K562 (cell line): ENCODE data around the gene TMEM135. TPM values are rescaled to one million over a fixed set of nuclear protein-coding genes. Genes with fewer than 3 reads are reported as not detected.
A peak's percentile ranks its signal among the peaks of the same experiment; 100 is the strongest.

Experiments used
- BCOR ChIP-seq: fragments of 450-650 bp; IDR thresholded peaks from 2 replicates; pipeline ENCODE4 v1.6.1; 2016
- CBX3 ChIP-seq, 2 experiments: IDR thresholded peaks; 1 replicate in 1 of 2; 2 replicates in 1 of 2; pipeline ENCODE4 v1.6.1; 2012; ENCODE audit warnings: inconsistent platforms in 2 of 2, low read length in 2 of 2, borderline replicate concordance in 1 of 2, control low read depth in 1 of 2
- ETV5 ChIP-seq: sonication (generic); formaldehyde crosslinking; IDR thresholded peaks from 2 replicates; pipeline ENCODE4 v1.4.0; 2020; ENCODE audit warnings: low read depth, mild to moderate bottlenecking, missing genetic modification reagents
- GABPA ChIP-seq: fragments of 200-800 bp; sonication (Bioruptor generic); conservative IDR thresholded peaks from 2 replicates; pipeline ENCODE4 v1.6.1; 2016; ENCODE audit warnings: low read depth, missing genetic modification characterization, missing compliant biosample characterization
- HMGN3 ChIP-seq: IDR thresholded peaks from 2 replicates; pipeline ENCODE4 v1.6.1; 2011; ENCODE audit warnings: borderline replicate concordance, low read depth, mild to moderate bottlenecking, mixed read lengths, low read length; ENCODE audit not compliant: insufficient read length; ENCODE audit errors: extremely low read depth
- JUND ChIP-seq, 2 experiments: IDR thresholded peaks; 2 replicates in 1 of 2; 3 replicates in 1 of 2; pipeline ENCODE4 v1.6.1; 2011; ENCODE audit warnings: borderline replicate concordance in 2 of 2, low read depth in 2 of 2, low read length in 2 of 2, improper control_type of control experiment in 1 of 2, missing biosample characterization in 1 of 2, missing genetic modification characterization in 1 of 2, missing genetic modification reagents in 1 of 2
- MIER1 ChIP-seq: fragments of 450-650 bp; IDR thresholded peaks from 2 replicates; pipeline ENCODE4 v1.6.1; 2016; ENCODE audit warnings: antibody characterized with exemption, mild to moderate bottlenecking, low read depth
- MTA3 ChIP-seq: fragments of 450-650 bp; formaldehyde crosslinking; IDR thresholded peaks from 2 replicates; pipeline ENCODE4 v1.6.1; 2017; ENCODE audit warnings: mild to moderate bottlenecking, borderline replicate concordance
- MYBL2 ChIP-seq, 2 experiments: fragments of 450-650 bp in 1 of 2; sonication (generic) in 1 of 2; formaldehyde crosslinking in 1 of 2; IDR thresholded peaks; 2 replicates each; pipeline versions ENCODE4 v1.6.1 to v1.8.1; 2017 to 2022; ENCODE audit warnings: borderline replicate concordance in 1 of 2, inconsistent platforms in 1 of 2, low read depth in 1 of 2, mild to moderate bottlenecking in 1 of 2, missing genetic modification reagents in 1 of 2, moderate library complexity in 1 of 2
- SPI1 ChIP-seq: IDR thresholded peaks from 2 replicates; pipeline ENCODE4 v1.6.1; 2011; ENCODE audit warnings: low read depth, low read length, control low read depth, borderline replicate concordance
- YBX1 ChIP-seq: fragments of 450-650 bp; IDR thresholded peaks from 2 replicates; pipeline ENCODE4 v1.7.1; 2016; ENCODE audit warnings: mild to moderate bottlenecking
- ZC3H8 ChIP-seq: fragments of 450-650 bp; IDR thresholded peaks from 2 replicates; pipeline ENCODE4 v1.6.1; 2017
- polyA plus RNA-seq, 8 experiments: library from polyadenylated mRNA; depleted of rRNA in 4 of 8; stranded (reverse) in 5 of 8; unstranded in 3 of 8; fragments of >200 nt; fragmentation: Nextera tagmentation in 2 of 8; fragmentation: Illumina TruSeq in 1 of 8; extraction: Ambion mirVana in 2 of 8; extraction: Trizol in 1 of 8; gene quantifications; 2 replicates each; pipeline versions ENCODE4 v1.2.1 to v1.2.3, GENCODE V29; 2011 to 2014; ENCODE audit warnings: inconsistent platforms in 1 of 8, missing spikeins in 1 of 8
- total RNA-seq, 7 experiments: library from RNA; depleted of rRNA in 6 of 7; stranded (reverse); fragments of >200 nt in 6 of 7; fragmentation: Illumina TruSeq in 2 of 7; extraction: Trizol in 2 of 7; gene quantifications; 2 replicates each; pipeline versions ENCODE4 v1.2.1 to v1.2.3, GENCODE V29; 2011 to 2021; ENCODE audit warnings: low replicate concordance in 1 of 7
- TF ChIP-seq, protein P1 (sequence below): IDR thresholded peaks from 2 replicates; pipeline ENCODE4 v1.6.1; 2014; ENCODE audit warnings: antibody characterized with exemption
- TF ChIP-seq, protein P2 (sequence below): fragments of 450-650 bp; IDR thresholded peaks from 2 replicates; pipeline ENCODE4 v1.6.1; 2016; ENCODE audit warnings: borderline replicate concordance
- TF ChIP-seq, protein P3 (sequence below): fragments of 250-450 bp; sonication (Bioruptor Pico); IDR thresholded peaks from 2 replicates; pipeline ENCODE4 v1.5.0; 2021; ENCODE audit warnings: mild to moderate bottlenecking, moderate library complexity
- TF ChIP-seq, protein P4 (sequence below): fragments of 450-650 bp; formaldehyde crosslinking; IDR thresholded peaks from 2 replicates; pipeline ENCODE4 v1.4.0; 2020; ENCODE audit warnings: mild to moderate bottlenecking, mixed read lengths

Gene TMEM135
- total and polyA plus RNA-seq, 9 of the 15 experiments (the other 6 are each of a cell fraction or from before 2014, with no cell fraction given), result 17.3 to 53.6 (median 24.9) TPM

DNA sequence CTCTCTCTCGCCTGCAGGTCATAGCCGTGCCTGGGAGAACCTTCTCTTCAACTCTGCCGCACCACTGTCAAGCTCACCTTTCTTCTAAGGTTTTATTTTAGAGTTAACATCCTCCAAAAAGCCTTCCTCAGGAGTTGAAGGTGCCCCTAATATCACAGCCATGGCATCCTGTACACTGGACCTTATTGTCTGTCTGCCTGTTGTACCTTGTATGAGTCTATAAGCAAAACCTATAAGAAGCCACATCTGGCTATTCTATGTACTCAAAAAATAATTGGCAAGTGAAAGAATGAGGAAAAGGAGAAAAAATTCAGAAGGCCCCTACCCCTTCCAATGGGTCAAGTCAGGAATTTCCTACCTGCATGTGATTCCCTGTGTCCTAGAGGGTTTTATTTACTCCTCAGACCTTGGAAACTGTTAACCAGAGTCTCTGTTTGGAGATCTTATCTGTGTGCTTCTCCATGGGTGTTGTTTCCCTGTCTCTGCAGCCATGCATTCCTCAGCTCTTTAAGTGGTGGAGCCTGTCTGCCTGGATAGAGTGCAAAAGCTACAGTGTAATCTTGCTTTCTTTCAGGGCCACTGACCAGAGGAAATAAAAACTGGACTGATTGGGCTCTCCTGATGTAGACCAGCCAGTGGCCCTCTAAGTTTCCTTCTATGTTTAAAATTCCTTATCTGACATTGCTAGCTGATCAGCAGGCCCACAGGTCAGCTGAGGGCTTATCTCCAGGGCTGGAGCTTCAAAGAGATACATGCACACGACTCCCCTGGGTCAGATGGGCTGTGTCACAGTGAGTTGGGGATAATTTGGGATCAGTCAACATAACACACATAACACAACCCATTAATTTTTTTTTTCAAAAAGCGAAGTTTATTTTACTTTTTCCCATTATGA lies 37.6 kb upstream of the TMEM135 start (continued):
- TF ChIP-seq, protein P1, sequence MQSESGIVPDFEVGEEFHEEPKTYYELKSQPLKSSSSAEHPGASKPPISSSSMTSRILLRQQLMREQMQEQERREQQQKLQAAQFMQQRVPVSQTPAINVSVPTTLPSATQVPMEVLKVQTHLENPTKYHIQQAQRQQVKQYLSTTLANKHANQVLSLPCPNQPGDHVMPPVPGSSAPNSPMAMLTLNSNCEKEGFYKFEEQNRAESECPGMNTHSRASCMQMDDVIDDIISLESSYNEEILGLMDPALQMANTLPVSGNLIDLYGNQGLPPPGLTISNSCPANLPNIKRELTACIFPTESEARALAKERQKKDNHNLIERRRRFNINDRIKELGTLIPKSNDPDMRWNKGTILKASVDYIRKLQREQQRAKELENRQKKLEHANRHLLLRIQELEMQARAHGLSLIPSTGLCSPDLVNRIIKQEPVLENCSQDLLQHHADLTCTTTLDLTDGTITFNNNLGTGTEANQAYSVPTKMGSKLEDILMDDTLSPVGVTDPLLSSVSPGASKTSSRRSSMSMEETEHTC, result peak; percentile 98
- peak; percentile 94 for TF ChIP-seq MYBL2 (IDR thresholded peaks at IDR 0.05; ENCODE audit: low read depth)
- no peak for TF ChIP-seq MYBL2 (CRISPR knock-in tag; IDR thresholded peaks at IDR 0.05; ENCODE audit: borderline replicate concordance)
- no peak for TF ChIP-seq SPI1
- TF ChIP-seq BCOR, result peak; percentile 73
- TF ChIP-seq JUND (IDR thresholded peaks at IDR 0.05; ENCODE audit: borderline replicate concordance, low read depth, low read length), result peak; percentile 82
- TF ChIP-seq JUND (tag; IDR thresholded peaks at IDR 0.05; ENCODE audit: borderline replicate concordance, low read depth, low read length), result peak; percentile 81; the same call in 1 of the 3 replicates
- TF ChIP-seq, protein P2, sequence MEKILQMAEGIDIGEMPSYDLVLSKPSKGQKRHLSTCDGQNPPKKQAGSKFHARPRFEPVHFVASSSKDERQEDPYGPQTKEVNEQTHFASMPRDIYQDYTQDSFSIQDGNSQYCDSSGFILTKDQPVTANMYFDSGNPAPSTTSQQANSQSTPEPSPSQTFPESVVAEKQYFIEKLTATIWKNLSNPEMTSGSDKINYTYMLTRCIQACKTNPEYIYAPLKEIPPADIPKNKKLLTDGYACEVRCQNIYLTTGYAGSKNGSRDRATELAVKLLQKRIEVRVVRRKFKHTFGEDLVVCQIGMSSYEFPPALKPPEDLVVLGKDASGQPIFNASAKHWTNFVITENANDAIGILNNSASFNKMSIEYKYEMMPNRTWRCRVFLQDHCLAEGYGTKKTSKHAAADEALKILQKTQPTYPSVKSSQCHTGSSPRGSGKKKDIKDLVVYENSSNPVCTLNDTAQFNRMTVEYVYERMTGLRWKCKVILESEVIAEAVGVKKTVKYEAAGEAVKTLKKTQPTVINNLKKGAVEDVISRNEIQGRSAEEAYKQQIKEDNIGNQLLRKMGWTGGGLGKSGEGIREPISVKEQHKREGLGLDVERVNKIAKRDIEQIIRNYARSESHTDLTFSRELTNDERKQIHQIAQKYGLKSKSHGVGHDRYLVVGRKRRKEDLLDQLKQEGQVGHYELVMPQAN, result 0 out of 2 replicates have a peak, but pooled peaks have one; percentile 15
- peak in 1 of 2 experiments; percentile 92; a peak in 2 of 3 replicates for TF ChIP-seq CBX3 (IDR thresholded peaks at IDR 0.05; ENCODE audit: borderline replicate concordance in 1 of 2, low read length in 2 of 2)
- TF ChIP-seq GABPA (tag), result peak; percentile 51; the same call in 1 of the 2 replicates
- TF ChIP-seq HMGN3, result peak; percentile 33
- TF ChIP-seq MTA3, result peak; percentile 94
- TF ChIP-seq, protein P3, sequence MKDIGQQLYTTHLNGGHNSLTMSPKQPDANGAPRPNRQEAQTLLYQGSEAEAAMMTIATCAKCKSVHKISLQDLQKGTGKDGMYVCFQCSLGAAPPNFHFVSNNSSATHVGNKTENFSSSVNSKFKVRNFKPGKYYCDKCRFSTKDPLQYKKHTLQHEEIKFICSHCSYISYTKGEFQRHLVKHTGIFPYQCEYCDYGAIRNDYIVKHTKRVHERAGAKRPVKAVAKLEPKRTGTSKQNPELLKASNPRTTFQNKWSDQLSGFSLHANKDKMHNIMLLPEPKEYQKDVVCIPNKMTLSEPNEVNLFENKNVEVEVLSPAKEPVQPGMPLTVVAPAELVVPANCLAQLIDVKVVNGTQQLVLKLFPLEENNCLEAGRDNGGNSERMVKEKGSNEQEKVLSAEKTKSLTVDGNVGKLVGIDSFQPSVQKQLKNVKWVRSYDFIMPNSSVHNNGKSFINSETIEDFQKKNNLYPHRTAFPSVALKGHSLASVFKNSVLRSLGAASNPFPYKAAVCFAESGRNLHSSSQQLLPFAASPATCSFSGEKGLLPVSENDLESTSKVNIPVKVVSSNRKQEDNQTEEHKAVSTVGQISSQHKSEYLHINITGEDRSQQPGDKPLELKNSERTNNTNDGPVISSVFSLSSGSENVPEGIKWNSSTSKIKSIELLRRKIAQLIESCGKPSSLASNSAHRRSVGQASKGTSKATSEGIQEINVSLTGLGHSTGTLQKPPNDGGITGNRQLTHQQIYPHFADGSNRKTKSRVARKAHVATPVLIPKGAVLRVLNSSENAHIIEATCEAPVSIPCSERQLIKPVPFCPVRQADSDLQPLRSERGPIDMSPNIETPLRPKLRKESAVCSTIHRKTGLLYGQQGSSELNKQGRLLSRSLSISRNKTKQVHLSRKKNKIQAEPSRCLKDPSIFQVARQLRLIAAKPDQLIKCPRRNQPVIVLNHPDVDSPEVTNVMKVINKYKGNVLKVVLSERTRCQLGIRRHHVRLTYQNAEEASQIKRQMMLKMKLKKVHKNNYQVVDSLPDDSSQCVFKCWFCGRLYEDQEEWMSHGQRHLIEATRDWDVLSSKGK (CRISPR knock-in tag), result no peak
- TF ChIP-seq YBX1, result no peak
- no peak for TF ChIP-seq MIER1
- TF ChIP-seq ZC3H8, result no peak
- TF ChIP-seq, protein P4, sequence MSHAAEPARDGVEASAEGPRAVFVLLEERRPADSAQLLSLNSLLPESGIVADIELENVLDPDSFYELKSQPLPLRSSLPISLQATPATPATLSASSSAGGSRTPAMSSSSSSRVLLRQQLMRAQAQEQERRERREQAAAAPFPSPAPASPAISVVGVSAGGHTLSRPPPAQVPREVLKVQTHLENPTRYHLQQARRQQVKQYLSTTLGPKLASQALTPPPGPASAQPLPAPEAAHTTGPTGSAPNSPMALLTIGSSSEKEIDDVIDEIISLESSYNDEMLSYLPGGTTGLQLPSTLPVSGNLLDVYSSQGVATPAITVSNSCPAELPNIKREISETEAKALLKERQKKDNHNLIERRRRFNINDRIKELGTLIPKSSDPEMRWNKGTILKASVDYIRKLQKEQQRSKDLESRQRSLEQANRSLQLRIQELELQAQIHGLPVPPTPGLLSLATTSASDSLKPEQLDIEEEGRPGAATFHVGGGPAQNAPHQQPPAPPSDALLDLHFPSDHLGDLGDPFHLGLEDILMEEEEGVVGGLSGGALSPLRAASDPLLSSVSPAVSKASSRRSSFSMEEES (CRISPR knock-in tag), result 0 out of 2 replicates have a peak, but pooled peaks have one; percentile 23
- peak; percentile 61; the same call in 1 of the 2 replicates for TF ChIP-seq ETV5 (CRISPR knock-in tag)
